ENCODE measurements around the gene HOXB3. TPM values are rescaled to one million over a fixed set of nuclear protein-coding genes. Genes with fewer than 3 reads are reported as not detected.
A peak's percentile ranks its signal among the peaks of the same experiment; 100 is the strongest.

The HOXB3 gene
- total and polyA plus RNA-seq, 2 of the 13 experiments (the other 11 are each of a cell fraction or from before 2014, with no cell fraction given) = not detected

GRCh38 chr17:48634493-48635208, 44.6 kb upstream of the HOXB3 start:
- 0 out of 2 replicates have a peak, but pooled peaks cover 4% of the 10 kb centered on the region for H3K4me1 ChIP-seq (ENCODE audit: insufficient read depth, low read length)
- no peak for FAIRE-seq
- CTCF ChIA-PET (ENCODE audit: low intra/inter-chr PET ratio, low total read pairs) = no interaction called here
- in situ Hi-C loops (cut with HindIII; ENCODE audit: extremely low pct_ligation_motif_present, low pct_unique_long_range_greater_than_20kb) (no loop called here), intact Hi-C loops (cut with micrococcal nuclease; ENCODE audit: unreplicated experiment) (no loop called here)
- H3K27ac ChIP-seq (ENCODE audit: extremely low read length, insufficient read depth, low read length) = no peak overlapping the region
- no peak overlapping the region for H3K4me3 ChIP-seq (replicated peaks in 1 of 3; ENCODE audit: insufficient read depth in 1 of 3, low read depth in 2 of 3, low read length in 3 of 3)
- no peaks in the 10 kb centered on the region for H4K20me1 ChIP-seq (ENCODE audit: insufficient read depth, low read length)
- no peak for DNase-seq (ENCODE audit: low spot score)
- H3K27me3 ChIP-seq (ENCODE audit: control insufficient read depth in 1 of 2, insufficient read depth in 2 of 2, low read length in 2 of 2) = peaks cover 24 to 96% of the 10 kb centered on the region in 2 experiments
- H2AFZ ChIP-seq (ENCODE audit: low read length) = no peak overlapping the region
- no peaks in the 10 kb centered on the region for H3K79me2 ChIP-seq (ENCODE audit: insufficient read depth, low read length)
- 35% methylated on average over 20 of the region's 20 CpGs for WGBS (ENCODE audit: low lambda C conversion rate)
- no peaks in the 10 kb centered on the region for H3K9me3 ChIP-seq (ENCODE audit: low read length)
- no peak for ATAC-seq
- no peak overlapping the region for H3K9ac ChIP-seq (ENCODE audit: insufficient read depth, low read depth, low read length)
- BruUV-seq (replicated peaks) = no TSS peak
- no peaks in the 10 kb centered on the region for H3K36me3 ChIP-seq (replicated peaks in 1 of 2; ENCODE audit: control insufficient read depth in 1 of 2, insufficient read depth in 2 of 2, low read length in 2 of 2)
- no peak overlapping the region for H3K4me2 ChIP-seq (ENCODE audit: low read depth, low read length)
- POLR2A ChIA-PET = no interaction called here
- TF ChIP-seq RFX5 (IDR thresholded peaks at IDR 0.05; ENCODE audit: low read depth, low read length) = no peak
- TF ChIP-seq ZNF224 (CRISPR knock-in tag; IDR thresholded peaks at IDR 0.05) = no peak
- TF ChIP-seq ZNF441 (CRISPR knock-in tag; IDR thresholded peaks at IDR 0.05; ENCODE audit: borderline replicate concordance) = no peak
- no peak for TF ChIP-seq ZNF24 (IDR thresholded peaks at IDR 0.05)
- no peak for TF ChIP-seq THAP8 (CRISPR knock-in tag; IDR thresholded peaks at IDR 0.05; ENCODE audit: borderline replicate concordance)
- TF ChIP-seq PAF1 (CRISPR knock-in tag; IDR thresholded peaks at IDR 0.05) = no peak
- TF ChIP-seq ZNF574 (CRISPR knock-in tag; IDR thresholded peaks at IDR 0.05) = no peak
- TF ChIP-seq ZBTB46 (CRISPR knock-in tag; IDR thresholded peaks at IDR 0.05; ENCODE audit: borderline replicate concordance) = no peak
- TF ChIP-seq CBX2 (IDR thresholded peaks at IDR 0.05; ENCODE audit: low read depth, low read length) = 0 out of 2 replicates have a peak, but pooled peaks have one; percentile 57
- no peak for TF ChIP-seq CBX2 (CRISPR knock-in tag; IDR thresholded peaks at IDR 0.05; ENCODE audit: low read depth)
- no peak for TF ChIP-seq FOXJ3 (CRISPR knock-in tag; IDR thresholded peaks at IDR 0.05; ENCODE audit: borderline replicate concordance)
- no peak for TF ChIP-seq ZNF644 (CRISPR knock-in tag; IDR thresholded peaks at IDR 0.05; ENCODE audit: low read depth)
- no peak for TF ChIP-seq ZNF616 (CRISPR knock-in tag; IDR thresholded peaks at IDR 0.05; ENCODE audit: low read depth)
- TF ChIP-seq E2F5 (CRISPR knock-in tag; conservative IDR thresholded peaks at IDR 0.05) = no peak
- TF ChIP-seq ZNF367 (CRISPR knock-in tag; IDR thresholded peaks at IDR 0.05; ENCODE audit: borderline replicate concordance) = no peak
- TF ChIP-seq ZFP36 (IDR thresholded peaks at IDR 0.05; ENCODE audit: borderline replicate concordance, low read depth, low read length, partially characterized antibody) = peak; percentile 32
- peak; percentile 86 for TF ChIP-seq EZH2 (conservative IDR thresholded peaks at IDR 0.05; ENCODE audit: low read depth, low read length)
